ENCODE measurements around the gene GHRHR.

The GHRHR gene

GRCh38 chr7:30985756-30986155 lies 22.0 kb downstream of the GHRHR start:
- no peak for DNase-seq (ENCODE audit: low read depth)

- no peak for DNase-seq (ENCODE audit: low read depth)
Measured at GRCh38 chr7:30986331-30986730, 22.6 kb downstream of the GHRHR start.

GRCh38 chr7:30986738-30987137 lies 23.0 kb downstream of the GHRHR start:
- no peak for DNase-seq (ENCODE audit: low read depth)

GRCh38 chr7:30987178-30987577 lies 23.4 kb downstream of the GHRHR start:
- no peak for DNase-seq (ENCODE audit: low read depth)

DNA sequence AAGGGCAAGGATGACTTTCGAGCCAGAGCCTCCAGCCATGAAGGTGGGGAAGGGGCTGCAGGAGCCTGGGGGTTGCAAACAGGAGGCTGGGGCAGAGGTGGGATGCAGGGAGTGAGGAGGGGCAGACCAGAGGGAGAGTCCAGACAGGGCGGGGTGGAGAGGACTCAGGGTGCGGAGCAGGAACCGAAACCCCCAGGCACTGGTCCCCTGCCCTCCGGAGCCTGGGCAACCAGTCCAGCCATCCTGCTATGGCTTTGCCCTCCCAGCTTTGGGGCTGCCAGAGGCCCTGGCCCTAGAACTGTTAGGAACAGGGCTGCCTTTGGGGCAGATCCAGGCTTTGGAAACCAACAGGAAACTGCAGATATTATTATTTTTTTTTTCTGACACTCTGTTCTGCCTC lies 24.2 kb downstream of the GHRHR start:
- no peak for DNase-seq (ENCODE audit: low read depth)

DNA sequence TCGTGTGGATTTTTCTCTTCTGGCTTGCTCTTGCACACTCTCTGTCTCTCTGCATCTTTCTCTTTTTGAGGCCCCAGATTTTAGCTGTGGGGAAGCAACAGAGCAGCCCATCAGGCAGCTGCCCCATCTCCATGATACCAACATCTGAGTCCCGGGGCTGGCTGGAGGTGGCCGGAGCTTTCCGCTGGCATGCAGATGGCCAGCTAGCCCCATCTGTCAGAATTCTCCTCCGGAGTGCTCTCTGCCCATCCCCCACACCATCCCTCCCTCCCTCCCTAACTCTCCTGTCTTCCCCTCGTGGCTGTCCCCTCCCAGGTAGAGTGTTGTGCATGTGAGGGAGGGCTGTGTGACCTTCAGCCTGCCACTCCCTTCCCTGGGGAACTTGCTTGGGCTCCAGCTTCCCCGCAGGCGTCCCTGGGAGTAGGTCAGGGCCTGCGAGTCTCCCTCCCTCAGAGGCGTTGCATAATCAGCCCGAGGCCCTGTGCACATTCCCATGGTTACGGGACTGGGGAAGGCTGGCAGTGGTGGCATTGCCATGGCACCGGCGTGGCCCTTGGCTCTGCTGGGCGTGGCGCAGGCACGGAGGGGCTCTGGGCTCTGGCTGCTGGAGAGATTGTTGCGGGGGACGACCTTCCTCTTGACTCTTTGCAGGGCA lies 24.7 kb downstream of the GHRHR start:
- DNase-seq (ENCODE audit: low read depth): no peak

DNA sequence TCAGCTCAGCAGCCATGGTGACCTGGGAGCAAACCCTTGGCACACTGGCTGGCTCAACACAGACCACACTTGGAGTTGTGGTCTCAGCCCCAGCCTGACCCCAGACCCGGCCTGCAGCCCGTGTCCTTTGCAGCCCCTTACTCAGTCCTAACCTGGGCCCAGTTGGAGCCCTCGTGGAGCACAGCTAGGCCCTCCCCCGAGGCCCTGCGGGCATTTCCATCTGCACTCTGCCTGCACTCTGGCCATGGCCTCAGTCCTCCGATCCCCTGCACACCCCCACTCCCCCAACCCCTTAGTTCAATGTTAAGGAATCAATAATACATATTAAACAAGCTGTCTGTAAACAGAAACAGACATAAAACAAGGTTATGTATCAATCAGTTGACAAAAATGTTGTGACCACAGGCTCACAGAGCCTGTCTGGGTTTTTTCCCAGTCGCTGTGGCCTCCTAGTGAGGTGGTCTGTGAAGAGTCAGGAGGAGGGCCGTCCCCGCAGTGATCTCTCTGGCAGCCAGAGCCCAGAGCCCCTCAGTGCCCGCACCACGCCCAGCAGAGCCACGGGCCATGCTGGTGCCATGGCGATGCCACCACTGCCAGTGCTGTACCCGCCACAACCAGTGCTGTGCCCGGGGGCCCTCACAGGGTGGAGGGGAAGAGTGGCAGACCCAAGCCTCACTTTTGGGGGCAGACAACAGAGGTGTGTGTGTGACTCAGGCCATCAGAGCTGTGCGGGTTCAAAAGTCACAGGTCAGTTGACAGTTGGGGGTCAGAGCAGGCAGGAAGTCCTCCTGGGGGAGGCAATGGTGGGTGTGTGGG lies 25.5 kb downstream of the GHRHR start:
- no peak for DNase-seq (ENCODE audit: low read depth)

DNA sequence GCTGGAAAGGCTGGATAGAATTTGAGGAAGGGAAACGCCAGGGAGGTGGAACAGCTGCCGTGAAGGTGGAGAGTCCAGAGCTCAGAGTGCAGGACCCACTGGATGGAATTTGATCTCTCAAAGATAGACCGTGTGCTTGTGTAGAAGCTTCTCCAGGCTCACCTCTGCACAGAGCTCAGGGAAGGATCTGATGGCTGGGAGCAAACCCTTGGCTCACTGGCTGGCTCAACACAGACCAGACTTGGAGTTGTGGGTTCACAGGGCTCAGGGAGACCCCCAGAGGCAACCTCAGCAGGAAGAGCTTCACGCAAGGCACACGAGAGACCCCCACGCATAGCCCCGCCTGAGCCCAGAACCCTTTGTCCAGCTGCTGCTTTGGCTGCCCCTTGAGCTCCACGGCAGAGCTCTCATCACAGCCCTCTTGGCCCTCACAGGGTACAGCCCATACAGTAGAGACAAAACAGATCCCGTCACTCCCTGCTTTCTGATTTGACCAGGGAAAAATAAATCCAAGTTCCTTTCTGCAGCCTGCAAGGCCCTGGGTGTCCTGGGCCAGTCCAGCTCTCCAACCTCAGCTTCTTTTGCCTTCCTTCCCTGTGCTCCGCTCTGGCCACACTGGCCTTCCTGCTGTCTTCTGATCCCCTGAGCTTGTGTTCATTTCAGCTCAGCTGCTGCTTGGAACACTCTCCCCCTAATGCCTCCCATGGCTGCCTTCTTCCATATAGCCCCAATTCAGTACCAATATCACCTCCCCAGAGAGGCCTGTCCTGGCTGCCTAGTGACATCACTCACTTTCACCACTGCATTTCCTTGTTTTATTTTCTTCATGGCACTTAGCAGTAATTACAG lies 26.3 kb downstream of the GHRHR start:
- no peak for DNase-seq (ENCODE audit: low read depth)

DNA sequence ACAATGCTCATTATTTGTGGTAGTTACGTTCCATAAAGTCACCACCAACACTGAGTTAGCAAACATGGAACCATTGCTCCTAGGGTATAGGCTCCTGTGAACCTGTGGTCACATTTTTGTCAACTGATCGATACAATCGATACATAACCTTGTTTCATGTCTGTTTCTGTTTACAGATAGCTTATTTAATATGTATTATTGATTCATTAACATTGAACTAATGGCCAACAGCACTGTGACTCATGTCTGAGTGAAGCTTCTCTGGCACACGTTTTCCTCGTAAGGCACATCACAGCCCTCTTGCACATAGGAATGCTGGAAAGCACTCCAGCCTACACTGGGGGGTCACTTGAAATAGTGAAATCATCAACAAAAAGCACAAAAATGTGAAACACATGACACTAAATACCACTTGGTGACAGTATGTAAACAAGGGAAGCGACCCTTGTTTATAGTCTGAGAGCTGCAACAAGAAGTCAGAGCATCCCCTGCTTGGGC lies 27.0 kb downstream of the GHRHR start:
- no peak for DNase-seq (ENCODE audit: low read depth)

DNA sequence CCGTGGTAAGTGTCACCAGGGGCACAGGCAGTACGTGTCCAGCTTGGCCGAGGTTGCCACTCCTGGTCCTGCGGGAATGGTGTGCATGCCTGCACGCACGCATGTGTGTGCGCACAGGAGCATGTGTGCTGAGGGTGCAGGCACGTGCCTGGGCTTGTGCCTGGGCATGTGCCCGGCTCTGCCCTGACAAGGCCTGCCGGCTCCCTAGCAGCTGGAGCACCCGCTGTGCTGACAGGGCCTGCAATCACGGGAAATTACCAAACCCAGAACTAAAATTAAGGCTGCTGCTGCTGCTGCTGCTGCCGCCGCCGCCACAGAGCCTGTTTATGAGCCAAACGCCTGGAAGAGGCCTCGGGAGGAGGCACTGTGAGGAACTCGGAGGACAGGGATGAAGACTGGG lies 28.7 kb downstream of the GHRHR start:
- DNase-seq (ENCODE audit: low read depth): no peak

DNA sequence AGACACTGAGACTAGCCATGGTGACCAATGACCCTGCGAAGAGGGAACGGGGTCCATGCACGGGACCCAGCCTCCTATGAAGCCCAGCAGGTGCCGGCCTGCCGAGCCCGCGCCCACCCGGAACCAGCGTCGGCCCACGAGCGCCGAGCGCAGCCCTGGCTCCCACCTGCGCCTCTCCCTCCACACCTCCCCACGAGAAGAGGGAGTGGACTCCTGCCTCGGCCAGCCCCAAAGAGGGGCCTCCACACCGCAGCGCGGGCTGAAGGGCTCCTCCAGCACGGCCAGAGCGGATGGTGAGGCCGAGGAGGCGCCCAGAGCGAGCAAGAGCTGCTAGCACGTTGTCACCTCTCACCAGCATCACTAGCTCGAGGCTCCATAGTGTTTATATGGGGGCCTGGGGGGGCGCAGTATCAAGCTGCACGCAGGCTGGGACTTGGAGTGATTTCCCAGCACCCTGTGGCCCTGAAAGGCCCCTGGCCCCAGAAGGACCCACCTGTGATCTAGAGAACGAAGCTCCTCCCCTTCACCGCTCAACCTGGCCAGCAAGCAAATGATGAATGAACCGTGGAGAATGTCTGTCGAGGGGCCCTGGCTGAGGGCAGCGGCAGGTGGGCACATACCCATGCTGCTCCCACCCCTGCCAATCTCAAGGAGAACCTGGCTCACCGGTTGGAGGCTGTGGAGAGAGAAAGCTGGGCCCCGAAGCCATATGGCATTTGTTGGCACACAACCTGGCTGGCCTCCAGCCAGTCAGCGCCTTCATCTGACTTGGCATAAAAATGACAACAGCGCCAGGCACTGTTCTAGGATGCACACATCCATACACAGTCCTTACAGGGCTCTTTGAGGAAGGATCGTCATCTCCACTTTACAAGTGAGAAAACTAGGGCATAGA lies 30.7 kb downstream of the GHRHR start:
- DNase-seq (ENCODE audit: low read depth): no peak

DNA sequence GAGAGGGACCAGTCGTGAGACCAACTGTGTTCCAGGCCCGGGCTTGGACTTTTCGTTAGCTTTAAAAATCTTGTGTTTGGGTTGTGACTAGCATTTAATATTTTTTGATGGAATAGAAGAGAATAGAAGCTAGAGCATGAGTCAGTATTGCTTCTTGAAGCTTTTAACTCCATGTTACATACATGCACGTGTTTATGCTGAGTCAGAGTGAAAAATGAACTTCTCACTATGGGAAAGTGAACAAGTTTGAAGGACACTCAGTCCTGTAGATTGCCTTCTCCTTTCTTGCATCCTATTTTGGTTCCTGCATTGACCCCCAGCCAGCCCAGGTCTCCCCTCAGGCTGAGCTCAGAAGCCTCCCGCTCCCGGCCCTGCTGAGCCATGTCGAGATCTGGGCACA lies 31.8 kb downstream of the GHRHR start:
- no peak for DNase-seq (ENCODE audit: low read depth)

- no peak for DNase-seq (ENCODE audit: low read depth)
Measured at GRCh38 chr7:30996256-30996655, 32.5 kb downstream of the GHRHR start.

DNA sequence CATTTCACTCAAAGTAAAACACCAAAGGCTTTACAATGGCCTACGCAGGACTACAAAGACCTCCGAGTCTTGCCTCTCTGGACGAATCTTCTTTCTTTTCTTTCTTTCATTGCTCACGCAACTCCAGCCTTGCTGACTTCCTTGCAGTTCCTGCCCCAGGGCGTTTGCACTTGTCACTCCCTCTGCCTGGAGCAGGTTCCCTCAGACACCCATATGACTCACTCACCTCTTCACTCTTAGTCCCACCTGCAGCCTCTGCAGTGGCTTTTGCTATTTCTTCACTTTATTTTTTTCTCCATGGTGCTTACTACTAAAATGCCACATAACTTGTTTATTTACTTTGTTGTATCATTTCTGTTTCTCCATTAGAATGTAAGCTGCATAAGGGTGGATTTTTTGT lies 33.1 kb downstream of the GHRHR start:
- DNase-seq (ENCODE audit: low read depth): no peak

GRCh38 chr7:30997316-30997715 lies 33.6 kb downstream of the GHRHR start:
- DNase-seq (ENCODE audit: low read depth): no peak

DNA sequence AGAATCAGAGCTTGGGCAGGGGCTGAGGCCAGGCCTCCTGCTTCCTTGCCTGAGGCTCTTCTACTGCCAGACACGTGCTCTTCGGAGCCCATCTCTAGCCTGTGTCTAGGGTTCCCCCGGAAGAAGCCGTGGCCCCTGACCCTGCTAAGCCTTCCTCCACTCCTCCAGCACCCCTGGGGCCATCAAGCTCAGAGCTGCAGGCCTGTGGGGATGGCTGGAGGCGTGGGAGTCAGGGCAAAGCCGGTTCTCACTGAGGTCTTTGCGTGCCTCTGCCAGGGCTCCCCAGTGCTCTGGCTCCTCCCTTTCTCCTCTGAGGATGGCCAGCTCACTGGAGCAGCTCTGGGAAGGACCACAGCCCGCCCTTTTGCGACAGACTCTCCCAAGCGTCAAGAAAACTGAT lies 34.4 kb downstream of the GHRHR start:
- no peak for DNase-seq (ENCODE audit: low read depth)

DNA sequence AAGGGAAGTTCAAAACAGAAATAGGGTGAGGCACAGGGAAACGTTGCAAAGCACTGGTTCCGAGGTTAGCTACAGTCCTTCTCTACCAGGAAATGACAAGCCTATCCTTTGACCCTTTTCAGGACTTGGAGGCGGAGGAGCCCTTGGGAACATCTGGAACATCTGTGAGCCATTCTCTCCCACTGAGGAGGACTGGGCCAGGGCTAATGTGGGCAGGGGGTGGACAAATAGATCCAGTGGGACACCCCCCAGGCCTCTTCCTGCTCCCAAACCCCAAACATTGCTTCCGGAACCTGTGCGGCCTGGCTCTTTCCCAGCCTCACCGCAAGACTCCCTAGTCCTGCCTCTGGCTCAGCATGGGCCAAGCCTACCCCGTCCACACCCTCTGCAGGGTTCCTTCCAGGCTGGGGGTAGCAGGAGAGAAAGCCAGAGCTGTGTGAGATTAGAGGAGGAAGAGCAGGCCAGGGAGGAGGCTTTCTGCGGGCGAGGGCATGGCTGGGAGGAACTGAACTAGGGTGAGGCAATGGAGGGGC lies 36.5 kb downstream of the GHRHR start:
- DNase-seq (ENCODE audit: low read depth): no peak

- no peak for DNase-seq (ENCODE audit: low read depth)
Measured at GRCh38 chr7:31000779-31001178, 37.0 kb downstream of the GHRHR start.

DNA sequence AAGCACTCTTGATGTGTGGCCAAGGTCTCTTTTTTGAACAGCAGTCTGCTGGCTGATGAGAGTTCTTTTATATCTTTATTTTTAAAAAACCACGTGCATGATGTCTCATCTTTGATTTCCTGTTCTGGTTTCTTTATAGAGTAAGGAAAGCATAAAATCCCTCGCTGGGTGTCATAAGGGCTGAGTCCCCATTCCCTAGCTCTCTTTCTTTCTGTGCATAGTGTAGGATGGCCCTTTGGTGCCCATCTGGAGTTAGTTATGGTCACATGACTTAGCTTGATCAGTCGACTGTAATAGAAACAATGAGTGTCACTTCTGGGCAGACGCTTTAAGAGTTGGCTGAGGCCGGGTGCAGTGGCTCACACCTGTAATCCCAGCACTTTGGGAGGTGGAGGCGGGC lies 38.5 kb downstream of the GHRHR start:
- no peak for DNase-seq (ENCODE audit: low read depth)

GRCh38 chr7:31003097-31003496 lies 39.3 kb downstream of the GHRHR start:
- no peak for DNase-seq (ENCODE audit: low read depth)

- no peak for DNase-seq (ENCODE audit: low read depth)
Measured at GRCh38 chr7:31003721-31004120, 40.0 kb downstream of the GHRHR start.

All from stimulated activated CD8-positive, alpha-beta memory T cell treated with anti-CD3 and anti-CD28 coated beads, Interleukin-15, amount 100 ng/mL, for 24 hours (primary cell).